Measurements from ENCODE around the gene PGPEP1.
A peak's percentile ranks its signal among the peaks of the same experiment; 100 is the strongest.

Gene PGPEP1

DNA sequence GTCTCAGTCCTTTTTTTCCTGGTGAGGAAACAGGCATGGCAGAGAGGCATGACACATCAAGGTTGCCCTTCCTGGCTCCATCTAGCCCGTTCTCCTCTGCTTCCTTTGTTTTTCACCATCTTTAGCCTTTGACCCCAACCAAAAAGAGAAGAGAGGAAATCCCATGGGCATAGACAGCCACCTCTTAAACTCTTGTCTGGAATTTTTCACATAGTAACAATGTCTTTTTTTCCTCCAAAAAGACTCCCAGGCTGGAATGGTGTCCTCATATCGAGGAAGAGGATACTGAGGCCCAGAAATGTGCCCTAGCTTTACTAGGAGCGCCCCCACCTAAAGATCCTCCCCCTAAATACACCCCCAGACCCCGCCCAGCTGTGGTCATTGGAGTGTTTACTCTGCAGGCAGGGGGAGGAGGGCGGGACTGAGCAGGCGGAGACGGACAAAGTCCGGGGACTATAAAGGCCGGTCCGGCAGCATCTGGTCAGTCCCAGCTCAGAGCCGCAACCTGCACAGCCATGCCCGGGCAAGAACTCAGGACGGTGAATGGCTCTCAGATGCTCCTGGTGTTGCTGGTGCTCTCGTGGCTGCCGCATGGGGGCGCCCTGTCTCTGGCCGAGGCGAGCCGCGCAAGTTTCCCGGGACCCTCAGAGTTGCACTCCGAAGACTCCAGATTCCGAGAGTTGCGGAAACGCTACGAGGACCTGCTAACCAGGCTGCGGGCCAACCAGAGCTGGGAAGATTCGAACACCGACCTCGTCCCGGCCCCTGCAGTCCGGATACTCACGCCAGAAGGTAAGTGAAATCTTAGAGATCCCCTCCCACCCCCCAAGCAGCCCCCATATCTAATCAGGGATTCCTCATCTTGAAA, 45.5 kb downstream of the PGPEP1 start, which contains the start of gene GDF15:
Gene GDF15 (plus strand): TSS at position 484 of the 868 bp plus-strand sequence. CDS start 32 bp downstream, at position 516.
- H3K4me3 ChIP-seq (replicated peaks; ENCODE audit: insufficient read depth, low read length), result no peak within 1 kb of the TSS
- peaks cover 7% of the 10 kb centered on the region for H3K27me3 ChIP-seq (ENCODE audit: insufficient read depth, poor library complexity, severe bottlenecking)
- DNase-seq (ENCODE audit: low read depth in 1 of 2, low spot score in 1 of 2), result no peak
- no peak for TF ChIP-seq POLR2AphosphoS5 (IDR thresholded peaks at IDR 0.05; ENCODE audit: low read depth)
- TF ChIP-seq, protein P1, sequence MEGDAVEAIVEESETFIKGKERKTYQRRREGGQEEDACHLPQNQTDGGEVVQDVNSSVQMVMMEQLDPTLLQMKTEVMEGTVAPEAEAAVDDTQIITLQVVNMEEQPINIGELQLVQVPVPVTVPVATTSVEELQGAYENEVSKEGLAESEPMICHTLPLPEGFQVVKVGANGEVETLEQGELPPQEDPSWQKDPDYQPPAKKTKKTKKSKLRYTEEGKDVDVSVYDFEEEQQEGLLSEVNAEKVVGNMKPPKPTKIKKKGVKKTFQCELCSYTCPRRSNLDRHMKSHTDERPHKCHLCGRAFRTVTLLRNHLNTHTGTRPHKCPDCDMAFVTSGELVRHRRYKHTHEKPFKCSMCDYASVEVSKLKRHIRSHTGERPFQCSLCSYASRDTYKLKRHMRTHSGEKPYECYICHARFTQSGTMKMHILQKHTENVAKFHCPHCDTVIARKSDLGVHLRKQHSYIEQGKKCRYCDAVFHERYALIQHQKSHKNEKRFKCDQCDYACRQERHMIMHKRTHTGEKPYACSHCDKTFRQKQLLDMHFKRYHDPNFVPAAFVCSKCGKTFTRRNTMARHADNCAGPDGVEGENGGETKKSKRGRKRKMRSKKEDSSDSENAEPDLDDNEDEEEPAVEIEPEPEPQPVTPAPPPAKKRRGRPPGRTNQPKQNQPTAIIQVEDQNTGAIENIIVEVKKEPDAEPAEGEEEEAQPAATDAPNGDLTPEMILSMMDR (IDR thresholded peaks at IDR 0.05; ENCODE audit: insufficient read depth, low read length), result peak; percentile 33
- H3K27ac ChIP-seq (replicated peaks), result no peak within 1 kb of the TSS

GRCh38 chr19:18386543-18387271, 46.3 kb downstream of the PGPEP1 start:
- H3K27ac ChIP-seq (replicated peaks), result no peak overlapping the region
- DNase-seq (ENCODE audit: low read depth in 1 of 2, low spot score in 1 of 2), result no peak
- TF ChIP-seq, protein P1 (IDR thresholded peaks at IDR 0.05; ENCODE audit: insufficient read depth, low read length), result no peak
- no peak for TF ChIP-seq POLR2AphosphoS5 (IDR thresholded peaks at IDR 0.05; ENCODE audit: low read depth)
- TF ChIP-seq, protein P2, sequence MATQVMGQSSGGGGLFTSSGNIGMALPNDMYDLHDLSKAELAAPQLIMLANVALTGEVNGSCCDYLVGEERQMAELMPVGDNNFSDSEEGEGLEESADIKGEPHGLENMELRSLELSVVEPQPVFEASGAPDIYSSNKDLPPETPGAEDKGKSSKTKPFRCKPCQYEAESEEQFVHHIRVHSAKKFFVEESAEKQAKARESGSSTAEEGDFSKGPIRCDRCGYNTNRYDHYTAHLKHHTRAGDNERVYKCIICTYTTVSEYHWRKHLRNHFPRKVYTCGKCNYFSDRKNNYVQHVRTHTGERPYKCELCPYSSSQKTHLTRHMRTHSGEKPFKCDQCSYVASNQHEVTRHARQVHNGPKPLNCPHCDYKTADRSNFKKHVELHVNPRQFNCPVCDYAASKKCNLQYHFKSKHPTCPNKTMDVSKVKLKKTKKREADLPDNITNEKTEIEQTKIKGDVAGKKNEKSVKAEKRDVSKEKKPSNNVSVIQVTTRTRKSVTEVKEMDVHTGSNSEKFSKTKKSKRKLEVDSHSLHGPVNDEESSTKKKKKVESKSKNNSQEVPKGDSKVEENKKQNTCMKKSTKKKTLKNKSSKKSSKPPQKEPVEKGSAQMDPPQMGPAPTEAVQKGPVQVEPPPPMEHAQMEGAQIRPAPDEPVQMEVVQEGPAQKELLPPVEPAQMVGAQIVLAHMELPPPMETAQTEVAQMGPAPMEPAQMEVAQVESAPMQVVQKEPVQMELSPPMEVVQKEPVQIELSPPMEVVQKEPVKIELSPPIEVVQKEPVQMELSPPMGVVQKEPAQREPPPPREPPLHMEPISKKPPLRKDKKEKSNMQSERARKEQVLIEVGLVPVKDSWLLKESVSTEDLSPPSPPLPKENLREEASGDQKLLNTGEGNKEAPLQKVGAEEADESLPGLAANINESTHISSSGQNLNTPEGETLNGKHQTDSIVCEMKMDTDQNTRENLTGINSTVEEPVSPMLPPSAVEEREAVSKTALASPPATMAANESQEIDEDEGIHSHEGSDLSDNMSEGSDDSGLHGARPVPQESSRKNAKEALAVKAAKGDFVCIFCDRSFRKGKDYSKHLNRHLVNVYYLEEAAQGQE (IDR thresholded peaks at IDR 0.05; ENCODE audit: insufficient replicate concordance, low read depth), result no peak
- H3K4me3 ChIP-seq (replicated peaks; ENCODE audit: insufficient read depth, low read length), result no peak overlapping the region
- peaks cover 7% of the 10 kb centered on the region for H3K27me3 ChIP-seq (ENCODE audit: insufficient read depth, poor library complexity, severe bottlenecking)

DNA sequence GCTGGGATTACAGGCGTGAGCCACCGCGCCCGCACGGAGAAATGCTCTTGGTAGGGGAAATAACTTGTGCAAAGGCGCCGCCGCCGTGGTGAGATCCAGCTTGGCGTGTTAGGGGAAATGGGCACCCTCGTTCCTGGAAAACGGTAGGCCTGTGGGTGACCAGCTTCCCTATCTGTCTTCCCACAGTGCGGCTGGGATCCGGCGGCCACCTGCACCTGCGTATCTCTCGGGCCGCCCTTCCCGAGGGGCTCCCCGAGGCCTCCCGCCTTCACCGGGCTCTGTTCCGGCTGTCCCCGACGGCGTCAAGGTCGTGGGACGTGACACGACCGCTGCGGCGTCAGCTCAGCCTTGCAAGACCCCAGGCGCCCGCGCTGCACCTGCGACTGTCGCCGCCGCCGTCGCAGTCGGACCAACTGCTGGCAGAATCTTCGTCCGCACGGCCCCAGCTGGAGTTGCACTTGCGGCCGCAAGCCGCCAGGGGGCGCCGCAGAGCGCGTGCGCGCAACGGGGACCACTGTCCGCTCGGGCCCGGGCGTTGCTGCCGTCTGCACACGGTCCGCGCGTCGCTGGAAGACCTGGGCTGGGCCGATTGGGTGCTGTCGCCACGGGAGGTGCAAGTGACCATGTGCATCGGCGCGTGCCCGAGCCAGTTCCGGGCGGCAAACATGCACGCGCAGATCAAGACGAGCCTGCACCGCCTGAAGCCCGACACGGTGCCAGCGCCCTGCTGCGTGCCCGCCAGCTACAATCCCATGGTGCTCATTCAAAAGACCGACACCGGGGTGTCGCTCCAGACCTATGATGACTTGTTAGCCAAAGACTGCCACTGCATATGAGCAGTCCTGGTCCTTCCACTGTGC, 47.9 kb downstream of the PGPEP1 start:
- peaks cover 7% of the 10 kb centered on the region for H3K27me3 ChIP-seq (ENCODE audit: insufficient read depth, poor library complexity, severe bottlenecking)
- DNase-seq (ENCODE audit: low read depth in 1 of 2, low spot score in 1 of 2), result peak; percentile 81 to 84
- no peak overlapping the region for H3K27ac ChIP-seq (replicated peaks)
- TF ChIP-seq, protein P1 (IDR thresholded peaks at IDR 0.05; ENCODE audit: insufficient read depth, low read length), result peak; percentile 89
- no peak for TF ChIP-seq SPI1 (IDR thresholded peaks at IDR 0.05; ENCODE audit: borderline replicate concordance, low read depth)
- H3K4me3 ChIP-seq (replicated peaks; ENCODE audit: insufficient read depth, low read length), result peak overlapping the region; percentile 17

DNA sequence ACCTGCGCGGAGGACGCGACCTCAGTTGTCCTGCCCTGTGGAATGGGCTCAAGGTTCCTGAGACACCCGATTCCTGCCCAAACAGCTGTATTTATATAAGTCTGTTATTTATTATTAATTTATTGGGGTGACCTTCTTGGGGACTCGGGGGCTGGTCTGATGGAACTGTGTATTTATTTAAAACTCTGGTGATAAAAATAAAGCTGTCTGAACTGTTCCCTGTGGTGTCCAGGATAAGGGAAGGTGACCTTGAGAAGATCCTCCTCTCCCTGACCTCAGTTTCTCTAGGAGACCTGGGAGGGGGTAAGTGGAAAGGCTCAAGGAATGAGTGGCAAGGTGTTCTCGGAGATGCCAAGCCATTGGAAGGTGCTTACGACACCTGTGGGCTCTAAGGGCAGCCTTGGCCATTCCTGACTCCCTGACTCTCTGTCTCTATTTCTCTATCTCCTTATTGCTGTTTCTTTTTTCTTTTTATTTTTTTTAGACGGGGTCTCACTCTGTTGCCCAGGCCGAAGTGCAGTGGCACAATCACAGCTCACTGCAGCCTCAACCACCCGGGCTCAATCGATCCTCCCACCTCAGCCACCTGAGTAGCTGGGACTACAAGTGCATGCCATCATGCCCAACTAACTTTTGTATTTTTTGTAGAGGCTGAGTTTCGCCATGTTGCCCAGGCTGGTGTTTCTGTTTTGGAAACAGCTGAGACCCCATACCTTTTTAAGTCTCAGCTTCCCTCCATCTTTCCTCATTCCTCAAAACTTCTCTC, 48.7 kb downstream of the PGPEP1 start:
- Histone ChIP-seq H3K27me3 (ENCODE audit: insufficient read depth, poor library complexity, severe bottlenecking) (peaks cover 7% of the 10 kb centered on the region), H3K27ac (replicated peaks) (no peak overlapping the region), H3K4me3 (replicated peaks; ENCODE audit: insufficient read depth, low read length) (no peak overlapping the region)
- no peak for DNase-seq (ENCODE audit: low read depth in 1 of 2, low spot score in 1 of 2)
- TF ChIP-seq, protein P1 (IDR thresholded peaks at IDR 0.05; ENCODE audit: insufficient read depth, low read length), result no peak
- no peak for TF ChIP-seq SPI1 (IDR thresholded peaks at IDR 0.05; ENCODE audit: borderline replicate concordance, low read depth)
- TF ChIP-seq GABPA (IDR thresholded peaks at IDR 0.05; ENCODE audit: low read depth), result no peak
- TF ChIP-seq, protein P2 (IDR thresholded peaks at IDR 0.05; ENCODE audit: insufficient replicate concordance, low read depth), result no peak
- no peak for TF ChIP-seq POLR2AphosphoS5 (IDR thresholded peaks at IDR 0.05; ENCODE audit: low read depth)
